GM18907 (cell line): Measurements from ENCODE around the gene KSR1.

Experiments used
- ATAC-seq: cut with Tn5 transposase; IDR thresholded peaks from one replicate; pipeline ENCODE4 v1.9.1; 2021; ENCODE audit warnings: mild to moderate bottlenecking, moderate library complexity; ENCODE audit not compliant: unreplicated experiment

Gene KSR1

DNA sequence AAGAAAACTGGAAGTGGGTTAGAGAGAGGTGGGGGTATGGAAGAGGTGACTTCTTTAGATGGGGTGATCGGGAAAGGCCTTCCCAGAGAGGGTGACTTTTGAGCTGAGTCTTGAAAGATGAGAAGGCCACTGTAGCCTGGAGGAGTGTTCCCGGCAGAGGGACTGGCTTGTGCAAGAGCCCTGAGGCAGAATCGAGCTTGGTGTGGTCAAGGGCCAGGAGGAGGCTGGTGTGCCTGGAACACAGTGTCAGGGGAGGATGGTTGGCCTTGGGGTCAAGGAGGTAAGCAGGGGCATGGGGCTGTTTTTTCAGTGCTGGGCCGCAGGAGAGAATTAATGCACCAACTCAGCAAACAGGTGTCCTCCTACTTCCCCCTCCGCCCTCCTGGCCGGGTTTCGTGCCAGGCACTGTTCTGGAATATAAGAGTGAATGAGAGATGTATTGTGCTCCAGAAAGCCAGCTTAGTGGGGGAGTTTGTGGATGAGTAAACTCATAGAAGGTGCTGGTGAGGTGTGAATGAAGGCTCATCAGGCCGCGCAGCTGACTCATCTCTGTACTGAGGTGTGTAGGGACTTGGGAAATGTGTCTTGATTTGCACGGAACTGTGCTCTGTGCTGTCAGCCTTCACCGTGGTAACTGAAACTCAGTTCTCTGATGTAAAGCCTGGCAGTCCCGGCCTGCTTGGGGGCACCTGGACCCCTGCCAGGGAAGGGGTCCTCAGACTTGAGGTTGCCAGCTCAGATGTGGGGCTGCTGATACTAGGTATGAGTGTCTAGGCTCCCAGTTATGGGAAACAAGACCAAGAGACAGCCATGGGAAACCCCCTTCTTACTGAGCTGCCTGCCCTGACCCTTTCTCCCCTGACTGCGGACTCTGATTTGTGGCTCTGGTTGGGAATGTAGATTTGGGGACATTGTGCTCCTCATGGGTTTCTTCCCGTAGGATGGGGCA is 15.3 kb downstream of the KSR1 start:
- ATAC-seq = peak; percentile 72

DNA sequence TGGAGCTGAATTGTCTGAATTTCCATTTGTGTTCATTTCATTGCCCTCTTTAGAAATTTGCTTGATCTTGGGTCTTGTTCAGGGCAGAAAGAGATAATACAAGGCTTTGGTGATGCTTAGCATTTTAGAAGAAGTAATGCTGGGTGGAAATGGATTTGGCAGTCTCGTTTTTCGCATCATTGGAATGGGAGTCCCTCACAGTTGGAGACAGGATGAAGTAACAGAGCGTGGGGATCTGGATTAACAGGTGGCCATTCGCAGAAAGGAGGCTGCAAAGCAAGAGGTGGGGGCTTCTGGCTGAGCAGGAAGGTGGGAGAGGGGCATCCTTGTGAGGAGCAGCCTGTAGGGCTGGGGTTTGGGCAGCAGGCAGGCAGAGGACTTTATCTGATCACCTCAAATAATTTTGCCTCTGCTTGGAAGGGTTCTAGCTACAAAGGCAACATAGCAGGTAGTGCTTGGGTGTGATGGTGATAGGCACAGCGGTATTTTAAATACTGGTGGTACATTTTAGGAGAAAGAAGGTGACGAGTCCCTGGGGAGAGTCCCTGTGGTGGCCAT is 17.0 kb downstream of the KSR1 start:
- ATAC-seq = no peak

DNA sequence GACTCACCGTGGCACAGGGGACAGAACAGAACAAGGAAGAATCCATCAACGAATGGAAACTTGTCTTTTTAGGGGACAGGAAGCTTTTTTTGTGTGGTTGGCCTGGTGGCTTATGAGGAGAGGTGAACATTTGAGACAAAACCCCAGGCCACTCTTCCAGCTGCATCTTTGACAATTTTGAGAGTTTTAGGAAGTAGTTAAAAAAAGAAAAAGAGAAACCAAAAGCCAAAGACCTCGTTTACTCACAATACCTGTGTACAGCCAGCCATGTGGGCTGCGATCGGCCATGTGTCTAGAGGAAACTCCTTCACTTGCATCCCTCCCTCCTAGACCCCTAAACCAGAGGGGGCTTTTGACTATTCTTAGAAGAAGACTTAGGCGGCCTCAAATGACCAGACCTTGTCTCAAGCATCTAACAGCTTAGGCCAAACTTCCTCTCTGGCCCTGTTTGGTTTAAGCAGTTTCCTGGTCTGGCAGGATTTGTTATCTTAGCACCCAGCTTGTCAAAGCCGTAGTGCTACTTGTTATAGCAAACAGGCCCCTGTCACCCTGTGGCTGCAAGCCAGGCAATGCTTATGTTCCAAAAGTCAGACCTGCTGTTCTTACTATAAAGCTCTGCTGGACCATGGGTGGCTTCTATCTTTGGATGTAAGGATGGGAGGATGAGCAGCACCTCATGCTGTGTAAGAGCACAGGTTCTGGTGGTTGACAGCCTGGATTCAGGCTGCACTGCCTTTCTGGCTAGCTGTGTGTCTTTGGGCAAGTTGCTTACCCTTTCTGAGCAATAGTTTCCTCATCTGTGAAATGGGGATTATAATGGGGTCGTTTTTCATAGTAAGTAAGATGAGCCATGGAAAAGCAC is 17.7 kb downstream of the KSR1 start:
- ATAC-seq = peak; percentile 40

DNA sequence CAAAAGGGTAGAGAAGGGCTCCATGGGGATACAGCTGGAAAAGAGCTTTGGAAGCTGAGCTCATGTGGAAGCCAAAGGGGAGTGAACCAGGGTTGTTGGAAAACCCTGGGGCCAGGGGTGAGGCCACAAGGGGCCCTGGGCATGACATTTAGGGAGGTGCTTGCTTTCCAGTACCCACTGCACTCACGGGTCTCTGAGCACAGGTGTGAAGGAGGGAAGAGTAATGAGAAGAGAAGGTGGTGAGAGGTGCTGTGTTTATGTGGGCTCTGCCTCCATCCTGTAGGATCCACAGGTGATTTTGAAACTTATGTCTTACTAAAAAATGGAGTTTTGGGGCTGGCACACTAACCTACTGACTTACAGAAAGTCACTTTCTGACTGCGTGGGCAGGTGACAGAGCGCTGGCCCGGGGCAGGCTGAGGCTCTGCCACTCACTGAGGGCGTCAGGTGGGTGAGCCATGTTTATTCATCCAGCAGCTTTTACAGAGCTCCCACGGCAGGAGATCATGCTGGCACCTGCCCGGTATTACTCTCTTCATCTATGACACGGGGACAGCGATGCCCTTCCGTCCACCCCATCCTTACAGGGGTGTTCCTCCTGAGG is 18.9 kb downstream of the KSR1 start:
- no peak for ATAC-seq

DNA sequence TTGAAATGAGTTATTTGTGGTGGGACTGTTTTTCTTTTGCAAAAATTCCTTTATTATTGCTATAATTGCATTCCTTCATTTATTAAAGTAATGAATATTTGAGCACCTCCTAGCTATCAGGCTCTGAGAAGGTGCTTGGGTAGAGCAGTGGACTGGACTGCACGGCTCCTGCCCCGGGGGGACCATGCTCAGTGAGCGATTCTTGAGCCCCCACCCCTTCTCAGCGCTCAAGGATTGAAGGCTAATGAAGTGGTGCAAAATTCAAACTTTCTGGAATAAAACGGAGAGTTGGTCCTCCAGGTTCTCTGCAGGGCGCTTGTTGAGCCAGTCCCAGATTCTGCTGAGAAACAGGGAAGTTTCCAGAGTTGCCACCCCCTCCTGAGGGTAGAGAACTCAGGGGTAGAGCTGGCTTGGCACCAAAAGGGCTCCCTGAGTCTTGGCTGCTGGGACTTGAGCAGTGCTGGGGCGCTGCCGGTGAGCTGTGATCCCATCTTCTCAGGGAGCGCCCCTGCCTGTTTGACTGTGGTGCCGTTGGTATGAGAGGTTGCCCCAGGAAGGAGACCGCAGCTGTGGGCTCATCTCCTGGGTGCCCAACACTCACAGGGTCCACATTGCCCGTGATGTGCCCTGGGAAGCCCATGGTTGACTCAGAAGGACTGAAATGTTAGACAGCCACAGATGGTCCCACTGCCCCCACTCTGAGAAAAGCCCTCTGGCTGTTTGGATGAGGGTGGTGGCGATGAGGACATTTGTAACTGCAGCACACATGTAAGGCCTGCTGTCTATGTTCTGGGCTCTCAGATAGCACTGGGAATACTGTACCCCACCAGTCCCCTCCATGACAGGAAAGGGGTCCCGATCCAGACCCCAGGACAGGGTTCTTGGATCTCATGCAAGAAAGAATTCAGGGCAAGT is 20.0 kb downstream of the KSR1 start:
- no peak for ATAC-seq

DNA sequence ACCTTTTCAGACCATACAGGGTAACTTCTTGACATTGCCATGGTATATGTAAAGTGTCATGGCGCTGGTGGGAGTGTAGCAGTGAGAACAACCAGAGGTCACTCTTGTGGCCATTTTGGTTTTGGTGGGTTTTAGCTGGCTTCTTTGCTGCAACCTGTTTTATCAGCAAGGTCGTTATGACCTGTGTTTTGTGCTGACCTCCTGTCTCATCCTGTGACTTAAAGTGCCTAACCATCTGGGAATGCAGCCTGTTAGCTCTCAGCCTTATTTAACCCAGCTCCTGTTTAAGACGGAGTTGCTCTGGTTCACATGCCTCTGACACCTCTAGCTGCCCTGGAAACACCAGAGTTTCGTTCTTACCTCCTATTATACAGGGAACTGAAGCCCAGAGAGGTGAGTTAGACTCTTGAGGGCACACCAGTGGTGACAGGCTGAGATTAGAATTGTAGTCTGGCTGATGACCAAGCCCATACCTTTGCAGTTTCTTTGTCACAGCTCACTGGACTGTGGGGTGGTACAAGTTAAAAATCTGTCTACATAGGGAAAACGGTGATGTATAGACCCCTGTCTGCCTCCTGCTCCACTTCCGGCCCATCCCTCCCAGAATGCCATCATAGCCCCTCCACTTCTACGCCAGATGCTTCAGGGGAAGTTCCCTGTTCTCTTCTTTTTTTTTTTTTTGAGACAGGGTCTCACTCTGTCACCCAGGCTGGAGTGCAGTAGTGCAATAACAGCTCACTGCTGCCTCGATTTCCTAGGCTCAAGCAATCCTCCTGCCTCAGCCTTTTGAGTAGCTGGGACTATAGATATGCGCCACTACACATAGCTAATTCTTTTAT is 21.0 kb downstream of the KSR1 start:
- peak; percentile 37 for ATAC-seq

DNA sequence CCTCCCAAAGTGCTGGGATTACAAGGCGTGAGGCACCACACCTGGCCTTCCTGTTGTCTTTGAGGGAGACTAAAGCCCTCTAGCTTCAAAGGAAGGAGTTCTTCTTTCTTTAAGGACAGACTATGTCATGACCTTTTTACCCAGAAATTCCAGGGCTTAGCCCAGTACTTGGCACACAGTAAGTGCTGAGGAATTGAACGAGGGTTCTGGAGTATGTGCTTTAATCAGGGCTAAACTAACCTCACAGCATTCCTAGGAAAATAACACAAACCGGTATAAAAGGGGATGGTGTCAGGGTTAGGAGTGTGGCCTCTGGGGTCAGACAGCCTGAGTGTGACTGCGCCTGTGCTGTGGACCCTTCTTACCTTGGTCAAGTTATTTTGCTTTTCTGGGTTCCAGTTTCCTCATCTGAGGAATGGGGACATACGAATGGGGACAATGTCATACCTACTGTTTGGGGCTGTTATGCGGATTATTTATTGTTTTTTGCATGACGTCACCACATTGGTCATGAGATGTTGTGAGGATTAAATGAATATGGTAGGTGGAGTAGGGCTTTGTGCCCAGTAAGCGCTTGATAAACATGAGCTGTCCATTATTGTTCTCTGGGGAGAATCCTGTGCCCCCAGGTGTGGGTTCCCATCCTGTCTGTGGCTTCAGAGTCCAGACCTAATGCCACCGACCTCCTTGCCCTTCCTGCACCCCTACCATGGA is 21.9 kb downstream of the KSR1 start:
- no peak for ATAC-seq

DNA sequence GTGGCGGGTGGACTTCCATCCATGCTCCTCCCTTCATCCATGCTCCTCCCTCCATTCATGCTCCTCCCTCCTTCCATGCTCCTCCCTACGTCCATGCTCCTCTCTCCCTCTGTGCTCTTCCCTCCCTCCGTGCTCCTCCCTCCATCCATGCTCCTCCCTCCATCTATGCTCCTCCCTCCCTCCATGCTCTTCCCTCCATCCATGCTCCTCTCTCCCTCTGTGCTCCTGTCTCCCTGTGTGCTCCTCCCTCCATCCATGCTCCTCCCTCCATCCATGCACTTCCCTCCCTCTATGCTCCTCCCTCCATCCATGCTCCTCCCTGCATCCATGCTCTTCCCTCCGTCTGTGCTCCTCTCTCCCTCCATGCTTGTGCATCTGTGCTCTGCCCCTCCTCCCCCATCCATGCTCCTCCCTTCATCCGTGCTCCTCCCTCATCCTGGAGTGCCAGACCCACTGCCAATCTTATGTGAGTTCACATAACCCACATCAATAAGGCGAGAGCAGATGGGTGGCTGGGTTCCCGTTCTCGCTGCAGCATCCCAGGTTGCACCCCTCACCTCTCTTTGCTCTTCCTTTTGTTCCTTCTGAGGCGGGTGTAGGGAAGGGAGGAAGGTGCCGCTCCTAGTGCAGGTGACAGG is 22.8 kb downstream of the KSR1 start:
- no peak for ATAC-seq

DNA sequence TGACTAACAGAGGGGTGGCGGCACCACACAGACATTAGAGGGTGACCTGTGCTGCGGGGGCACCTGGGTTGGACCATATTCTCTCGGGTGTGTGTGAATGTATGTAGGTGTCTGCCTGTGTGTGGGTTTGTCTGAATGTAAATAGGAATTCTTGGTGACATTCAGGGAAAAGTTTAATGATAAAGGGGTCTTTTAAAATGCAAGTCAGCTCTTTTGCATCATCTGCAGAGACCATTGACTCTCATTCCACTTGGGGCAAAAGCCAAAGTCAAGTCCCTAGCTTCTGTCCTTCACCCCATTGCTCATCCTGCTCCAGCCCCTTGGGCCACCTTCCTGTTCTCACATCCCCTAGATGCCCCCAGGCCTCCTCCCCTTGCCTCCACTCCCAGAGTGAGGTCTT is 23.6 kb downstream of the KSR1 start:
- no peak for ATAC-seq

DNA sequence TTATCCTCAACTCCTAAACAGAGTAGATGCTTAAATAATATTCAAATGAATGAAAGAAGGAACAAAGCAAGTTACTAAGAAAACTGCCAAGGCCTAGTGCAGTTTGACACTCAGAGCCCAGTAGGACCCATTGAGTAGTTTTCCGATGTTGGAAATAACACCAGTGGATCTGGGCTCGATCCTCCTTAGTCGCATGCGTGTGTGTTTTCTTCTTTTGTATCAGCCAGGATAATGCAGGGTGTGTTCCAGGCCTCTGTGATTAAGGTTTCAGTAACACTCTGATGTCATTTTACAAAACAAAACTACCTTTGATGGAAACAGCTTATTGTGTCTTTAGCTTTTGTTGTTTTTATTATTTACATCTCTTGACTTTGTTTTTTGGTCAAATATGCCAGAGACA is 24.5 kb downstream of the KSR1 start:
- ATAC-seq = no peak

DNA sequence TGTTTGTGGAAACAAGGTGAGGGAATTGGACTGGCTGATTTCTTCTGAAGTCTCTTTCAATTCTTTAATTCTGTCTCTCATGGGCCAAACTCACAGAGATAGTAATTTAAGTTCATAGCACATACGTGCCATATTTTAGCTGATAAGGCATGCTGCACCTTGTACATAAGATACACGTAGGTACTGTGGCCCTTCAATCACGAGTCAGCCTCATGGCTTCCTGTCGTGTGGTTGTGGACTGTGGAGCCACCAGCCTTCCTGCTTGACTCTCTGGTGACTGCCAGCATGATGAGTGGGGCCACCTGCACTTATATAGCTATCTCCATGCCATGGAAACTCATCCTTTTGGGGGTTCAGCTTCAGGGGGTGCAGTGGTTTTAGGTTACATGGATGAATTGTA is 25.1 kb downstream of the KSR1 start:
- peak; percentile 61 for ATAC-seq

DNA sequence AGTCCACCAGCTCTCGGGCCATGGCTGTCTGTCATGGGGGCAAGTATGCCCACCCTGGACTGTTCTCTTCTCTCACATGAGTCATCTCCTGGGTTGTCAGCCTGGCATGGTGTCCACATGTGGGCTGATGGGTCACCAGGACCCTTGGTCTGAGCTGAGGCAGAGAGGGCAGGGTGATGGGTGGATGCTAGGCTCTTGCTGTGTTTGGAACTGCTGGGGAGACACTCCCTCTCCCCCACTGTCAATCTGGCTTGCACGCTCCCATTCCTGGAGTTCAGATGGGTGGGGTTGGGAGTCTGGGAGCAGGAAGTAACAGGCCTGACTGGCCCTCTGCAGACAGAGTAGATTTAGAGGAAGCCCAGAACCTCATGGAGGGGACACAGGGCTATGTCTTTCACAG is 28.9 kb downstream of the KSR1 start:
- ATAC-seq = no peak

DNA sequence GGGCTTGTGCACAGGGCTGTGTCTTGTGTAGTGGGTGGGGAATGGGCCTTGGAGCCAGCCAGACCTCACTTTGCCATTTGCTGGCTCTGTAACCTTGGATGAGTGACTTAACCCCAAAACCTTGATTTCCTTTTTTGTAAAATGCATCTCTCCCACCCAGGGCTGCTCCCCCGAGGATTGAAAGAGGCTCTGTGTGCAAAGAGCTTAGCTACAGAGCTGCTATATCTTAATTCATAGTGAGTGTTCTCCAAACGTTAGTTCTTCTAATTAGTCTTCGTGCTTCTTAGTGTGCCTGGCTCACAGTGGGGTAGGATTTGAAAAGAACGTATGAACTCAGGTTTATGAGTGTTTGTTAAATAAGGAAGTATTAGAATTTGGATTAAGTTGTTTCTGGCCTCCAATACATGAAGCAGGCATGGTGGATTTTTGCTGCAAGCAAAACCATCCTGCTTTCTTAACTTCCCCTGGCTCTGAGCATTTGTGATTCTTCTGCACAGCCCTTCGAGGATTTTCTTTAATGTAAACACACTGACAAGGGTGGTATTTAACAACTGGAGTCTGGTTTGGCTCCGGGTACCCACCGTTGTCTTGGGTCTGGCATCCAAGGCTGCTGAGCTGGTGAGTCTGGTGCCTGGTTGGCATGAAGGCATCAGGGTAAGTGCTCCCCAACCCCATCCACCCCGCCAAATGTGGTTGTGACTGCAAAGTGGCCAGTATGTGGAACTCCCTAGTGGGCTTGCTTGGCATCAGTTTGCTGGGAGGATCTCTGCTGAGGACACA is 29.7 kb downstream of the KSR1 start:
- ATAC-seq = no peak

DNA sequence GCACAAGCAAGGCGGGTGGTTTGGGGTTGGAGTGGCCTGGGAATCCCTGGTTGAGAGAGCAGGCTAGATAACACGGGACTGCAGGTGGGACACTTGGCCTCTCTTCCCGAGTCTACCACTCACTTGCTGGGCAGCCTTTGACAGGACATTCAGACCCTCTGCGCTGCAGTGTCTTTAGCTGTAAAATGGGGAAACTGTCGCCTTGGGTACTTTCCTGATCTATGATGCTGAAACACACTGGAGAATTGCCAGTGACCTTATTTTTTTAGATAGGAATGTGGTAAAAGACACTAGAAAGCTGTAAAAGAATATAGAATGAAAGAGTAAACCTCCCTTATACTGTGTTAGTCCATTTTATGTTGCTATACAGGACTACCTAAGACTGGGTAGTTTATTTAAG is 30.5 kb downstream of the KSR1 start:
- no peak for ATAC-seq

DNA sequence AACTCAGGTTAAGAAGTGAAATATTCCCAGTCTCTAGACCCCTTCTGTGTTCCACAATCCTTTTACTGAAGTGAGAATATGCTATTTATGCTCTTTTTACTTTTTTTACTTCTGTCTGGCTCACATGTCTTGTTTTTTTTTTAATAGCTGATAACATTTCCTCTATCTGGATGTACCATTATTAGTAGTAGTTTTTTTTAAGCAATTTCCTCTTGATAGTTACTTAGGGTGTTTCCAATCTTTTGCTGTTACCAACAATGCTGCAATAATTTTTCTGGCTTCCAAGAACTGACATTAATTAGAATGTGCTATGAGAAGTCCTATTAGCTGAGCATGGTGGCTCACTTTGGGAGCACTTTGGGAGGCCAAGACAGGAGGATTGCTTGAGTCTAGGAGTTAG is 32.0 kb downstream of the KSR1 start:
- ATAC-seq = no peak

DNA sequence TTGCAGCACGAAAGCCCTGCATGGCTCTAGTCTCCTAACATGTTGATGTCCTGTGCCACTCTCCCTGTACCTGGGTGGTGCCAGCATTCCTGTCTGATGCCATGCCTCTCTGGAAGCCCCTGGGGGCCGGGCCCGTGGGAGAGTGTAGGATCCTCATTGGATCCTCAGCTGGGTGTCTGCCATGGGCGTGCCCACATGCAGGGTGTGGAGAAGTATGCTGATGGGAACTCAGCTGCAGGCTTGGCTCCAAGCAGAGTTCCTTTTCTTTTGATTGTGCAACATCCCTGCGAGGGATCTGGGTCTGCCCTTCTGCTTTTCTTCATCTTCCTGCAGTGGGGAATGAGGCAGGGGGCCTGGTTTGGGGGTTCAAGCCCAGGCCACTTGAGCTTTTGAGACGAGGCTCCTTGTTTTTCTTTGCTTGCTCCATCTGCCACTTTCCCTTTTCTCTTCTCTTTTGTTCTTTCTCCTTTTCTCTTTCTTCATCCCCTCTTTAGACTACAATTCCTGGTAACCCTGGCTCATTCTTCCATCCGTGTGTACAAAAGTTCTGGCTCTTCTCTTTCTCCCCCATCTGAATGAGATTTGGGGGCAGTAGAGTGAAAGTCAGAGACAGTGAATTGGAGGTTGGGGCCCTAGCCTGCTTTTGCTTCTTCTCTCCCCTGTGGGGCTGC is 32.9 kb downstream of the KSR1 start:
- no peak for ATAC-seq

DNA sequence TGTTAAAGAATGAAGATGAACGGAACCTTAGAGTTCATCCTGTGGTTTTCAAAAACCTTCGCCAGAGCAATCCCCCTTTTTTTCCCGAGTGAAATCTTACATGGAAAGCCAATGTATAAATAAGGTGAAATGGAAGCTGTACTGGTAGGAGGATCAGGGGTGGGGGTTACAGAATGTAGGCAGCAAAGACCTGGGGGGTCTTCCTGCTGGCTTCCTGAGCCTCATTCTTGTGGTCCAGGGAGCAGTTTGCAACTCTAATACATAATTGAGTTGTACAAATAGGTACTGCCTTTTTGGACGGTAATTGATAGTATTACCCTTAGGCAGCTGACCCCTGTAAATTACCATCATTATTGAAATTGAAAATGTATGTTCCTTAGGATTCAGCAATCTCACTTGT is 34.1 kb downstream of the KSR1 start:
- no peak for ATAC-seq
